ENCODE measurements around the gene LLPH.

DNA sequence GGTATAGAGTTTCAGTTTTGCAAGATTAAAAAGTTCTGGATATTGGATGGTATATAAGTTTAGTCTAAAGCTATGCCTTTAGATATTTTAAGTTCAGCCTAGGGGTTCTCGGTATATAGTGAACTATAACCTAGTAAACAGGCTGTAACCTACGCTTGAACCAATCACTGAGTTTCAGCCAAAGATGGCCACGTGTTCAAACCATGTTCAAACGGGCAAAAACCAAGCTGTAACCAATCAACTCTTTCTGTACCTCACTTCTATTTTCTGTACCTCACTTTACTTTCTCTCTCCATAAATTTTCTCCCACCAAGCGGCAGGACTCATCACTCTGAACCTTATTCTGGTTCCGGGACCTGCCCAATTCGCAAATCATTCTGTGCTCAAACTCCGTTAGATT lies 37.9 kb upstream of the LLPH start:
- TF ChIP-seq CTCF (IDR thresholded peaks at IDR 0.05) (no peak), POLR2A (IDR thresholded peaks at IDR 0.05) (no peak)
